RWPE1 (cell line): ENCODE measurements around the gene MCUB.
"Not testable (repeated sequence)": the region's sequence is repeated elsewhere in the genome, so short reads cannot be mapped to it uniquely, and the experiment has no call there.

Experiments
- CTCF ChIA-PET: fragments of 350-600 bp; sonication (Branson Sonifier 250); formaldehyde crosslinking; extraction: SDS; loops from one replicate; lab custom pipeline; 2021; lab: Yijun Ruan, JAX
- POLR2A ChIA-PET: fragments of 400-600 bp; formaldehyde crosslinking; extraction: SDS; loops from one replicate; lab custom pipeline; 2020; ENCODE audit warnings: antibody characterized with exemption; ENCODE audit not compliant: low non-redundant PET; lab: Yijun Ruan, JAX
- DNase-seq: peaks from one replicate; pipeline ENCODE4 v3.0.0; 2012; ENCODE audit warnings: low spot score
- H3K27ac ChIP-seq: fragments of 450-650 bp; 2 replicates; pipeline ENCODE4 v1.5.1; 2017
- CTCF ChIP-seq: fragments of 450-650 bp; conservative IDR thresholded peaks from 2 replicates; pipeline ENCODE4 v1.5.1; 2017; ENCODE audit warnings: low read depth, mild to moderate bottlenecking

MCUB gene

GRCh38 chr4:109589605-109590004 is 29.6 kb downstream of the MCUB start:
- no peak for DNase-seq
- no peak for TF ChIP-seq CTCF
- ChIA-PET CTCF (no interaction called here), POLR2A (no interaction called here)
- no peak overlapping the region for H3K27ac ChIP-seq

- CTCF ChIA-PET: no interaction called here
- TF ChIP-seq CTCF: no peak
- POLR2A ChIA-PET: no interaction called here
- H3K27ac ChIP-seq: no peak overlapping the region
- DNase-seq: no peak
Observed at GRCh38 chr4:109590905-109591304, 30.9 kb downstream of the MCUB start.

- CTCF ChIA-PET: no interaction called here
- POLR2A ChIA-PET: interaction anchor here (0.6 kb wide), 1 partner anchor 366 kb away, joined by 6 read pairs; no protein-coding TSS in a partner anchor
Observed at GRCh38 chr4:109592367-109592766, 32.3 kb downstream of the MCUB start.

GRCh38 chr4:109595123-109595522 is 35.1 kb downstream of the MCUB start:
- H3K27ac ChIP-seq, DNase-seq, POLR2A ChIA-PET: not testable (repeated sequence)
- CTCF ChIA-PET: interaction anchor here (0.6 kb wide), 1 partner anchor 174 kb away, joined by 3 read pairs; no protein-coding TSS in a partner anchor

More at GRCh38 chr4:109592367-109592766, 32.3 kb downstream of the MCUB start:
- no peak overlapping the region for H3K27ac ChIP-seq
- TF ChIP-seq CTCF: no peak
- DNase-seq: no peak

GRCh38 chr4:109596420-109597085 is 36.5 kb downstream of the MCUB start:
- CTCF ChIA-PET: not testable (repeated sequence)

GRCh38 chr4:109599046-109599652 is 39.1 kb downstream of the MCUB start:
- ChIA-PET POLR2A (no interaction called here), CTCF (no interaction called here)
- TF ChIP-seq CTCF: no peak
- no peak for DNase-seq
- H3K27ac ChIP-seq: no peak overlapping the region

More at GRCh38 chr4:109596420-109597085, 36.5 kb downstream of the MCUB start:
- POLR2A ChIA-PET, H3K27ac ChIP-seq, DNase-seq: not testable (repeated sequence)

GRCh38 chr4:109600431-109600830 is 40.4 kb downstream of the MCUB start:
- no peak overlapping the region for H3K27ac ChIP-seq
- ChIA-PET POLR2A (no interaction called here), CTCF (no interaction called here)
- no peak for TF ChIP-seq CTCF
- no peak for DNase-seq
